H1 (cell line): ENCODE results near the gene ZMYM4. TPM values are rescaled to one million over a fixed set of nuclear protein-coding genes. Genes with fewer than 3 reads are reported as not detected.

Experiments
- CTCF ChIA-PET: fragments of 300-600 bp; sonication (Branson Sonifier 250); formaldehyde crosslinking; loops from one replicate; lab custom pipeline; 2021; ENCODE audit not compliant: partially characterized antibody; lab: Charles Lee
- POLR2A ChIA-PET: fragments of 300-600 bp; sonication (Branson Sonifier 250); formaldehyde crosslinking; loops from one replicate; lab custom pipeline; 2021; ENCODE audit warnings: inconsistent platforms; ENCODE audit not compliant: partially characterized antibody; lab: Charles Lee
- DNase-seq, 2 experiments: peaks; one replicate each; pipeline versions ENCODE4 v3.0.0 to v3.0.0-alpha.2; 2010 to 2022; ENCODE audit warnings: low spot score in 2 of 2, low read depth in 1 of 2, mixed read lengths in 1 of 2
- FAIRE-seq: peaks from 2 replicates; lab custom pipeline; 2011; peaks lifted over from hg19 to GRCh38; lab: Jason Lieb, UNC
- H2AFZ ChIP-seq: 2 replicates; pipeline ENCODE4 v1.8.1; 2012; ENCODE audit warnings: low read length, inconsistent platforms
- H2AK5ac ChIP-seq: 2 replicates; pipeline ENCODE4 v1.6.1; 2013; ENCODE audit warnings: low read depth, low read length
- H2BK120ac ChIP-seq: replicated peaks from 2 replicates; pipeline ENCODE3; 2013; ENCODE audit warnings: low read depth, low read length, inconsistent platforms
- H2BK12ac ChIP-seq: 2 replicates; pipeline ENCODE4 v1.6.1; 2013; ENCODE audit warnings: low read depth, low read length
- H2BK15ac ChIP-seq: 2 replicates; pipeline ENCODE4 v1.6.1; 2013; ENCODE audit warnings: low read length
- H2BK20ac ChIP-seq: 2 replicates; pipeline ENCODE4 v1.6.1; 2013; ENCODE audit warnings: low read length
- H2BK5ac ChIP-seq: 2 replicates; pipeline ENCODE4 v1.6.1; 2013; ENCODE audit warnings: low read depth, low read length
- H3K14ac ChIP-seq: 2 replicates; pipeline ENCODE4 v1.6.1; 2013; ENCODE audit warnings: inconsistent platforms; ENCODE audit not compliant: insufficient read length
- H3K18ac ChIP-seq: 2 replicates; pipeline ENCODE4 v1.6.1; 2013; ENCODE audit warnings: low read length; ENCODE audit errors: extremely low read depth
- H3K23ac ChIP-seq: 2 replicates; pipeline ENCODE4 v1.6.1; 2013; ENCODE audit warnings: inconsistent platforms; ENCODE audit not compliant: insufficient read length
- H3K23me2 ChIP-seq: 2 replicates; pipeline ENCODE4 v1.6.1; 2013; ENCODE audit warnings: low read depth, low read length
- H3K27ac ChIP-seq: 2 replicates; pipeline ENCODE4 v1.6.1; 2011; ENCODE audit warnings: low read depth, low read length, inconsistent platforms
- H3K27me3 ChIP-seq, 4 experiments: replicated peaks in 1 of 4; 1 replicate in 1 of 4; 2 replicates in 3 of 4; pipeline versions ENCODE4 v1.6.1 to v1.8.1; 2011 to 2013; ENCODE audit warnings: low read length in 3 of 4, mild to moderate bottlenecking in 3 of 4, inconsistent platforms in 2 of 4, mixed read lengths in 2 of 4, moderate library complexity in 1 of 4; ENCODE audit not compliant: control insufficient read depth in 3 of 4, insufficient read depth in 3 of 4; ENCODE audit errors: extremely low read depth in 1 of 4
- H3K36me3 ChIP-seq, 4 experiments: 2 replicates each; pipeline versions ENCODE4 v1.6.1 to v1.8.1; 2011 to 2013; ENCODE audit warnings: mild to moderate bottlenecking in 4 of 4, low read length in 3 of 4, moderate library complexity in 2 of 4, control low read depth in 1 of 4, inconsistent platforms in 1 of 4; ENCODE audit not compliant: insufficient read depth in 4 of 4, control insufficient read depth in 2 of 4
- H3K4ac ChIP-seq: replicated peaks from 2 replicates; pipeline ENCODE3; 2013; ENCODE audit warnings: low read length, low read depth, mixed read lengths, inconsistent platforms; ENCODE audit not compliant: insufficient read length
- H3K4me1 ChIP-seq, 4 experiments: replicated peaks in 1 of 4; 1 replicate in 1 of 4; 2 replicates in 3 of 4; pipeline versions ENCODE4 v1.6.1 to v1.8.1; 2011 to 2013; ENCODE audit warnings: low read length in 3 of 4, inconsistent platforms in 2 of 4, mixed read lengths in 1 of 4; ENCODE audit not compliant: insufficient read depth in 4 of 4, control insufficient read depth in 3 of 4
- H3K4me2 ChIP-seq, 2 experiments: 2 replicates each; pipeline versions ENCODE4 v1.6.1 to v1.8.1; 2011 to 2013; ENCODE audit warnings: low read depth in 2 of 2, low read length in 2 of 2, control low read depth in 1 of 2, inconsistent platforms in 1 of 2, mild to moderate bottlenecking in 1 of 2; ENCODE audit not compliant: insufficient read depth in 1 of 2
- H3K4me3 ChIP-seq, 4 experiments: fragments of 200-600, 300-600 bp in 1 of 4; sonication (generic), shearing (Covaris generic), sonication (Bioruptor Twin) in 1 of 4; 2 replicates each; pipeline versions ENCODE4 v1.5.1 to v1.8.1; 2011 to 2016; ENCODE audit warnings: low read length in 4 of 4, low read depth in 3 of 4, control low read depth in 2 of 4, inconsistent platforms in 2 of 4, mild to moderate bottlenecking in 2 of 4, mixed read lengths in 1 of 4, moderate library complexity in 1 of 4; ENCODE audit not compliant: insufficient read depth in 2 of 4; ENCODE audit errors: extremely low read depth in 1 of 4
- H3K56ac ChIP-seq: replicated peaks from 2 replicates; pipeline ENCODE3; 2013; ENCODE audit warnings: low read depth, mild to moderate bottlenecking, mixed read lengths, low read length, inconsistent platforms; ENCODE audit not compliant: insufficient read length
- H3K79me1 ChIP-seq: 2 replicates; pipeline ENCODE4 v1.6.1; 2013; ENCODE audit warnings: low read depth, low read length, control low read depth
- H3K79me2 ChIP-seq, 2 experiments: 2 replicates each; pipeline versions ENCODE4 v1.6.1 to v1.8.1; 2012 to 2013; ENCODE audit warnings: low read length in 2 of 2, mild to moderate bottlenecking in 2 of 2, inconsistent platforms in 1 of 2; ENCODE audit not compliant: insufficient read depth in 2 of 2, control insufficient read depth in 1 of 2
- H3K9ac ChIP-seq, 4 experiments: replicated peaks in 1 of 4; 1 replicate in 1 of 4; 2 replicates in 3 of 4; pipeline versions ENCODE4 v1.6.1 to v1.8.1; 2011 to 2013; ENCODE audit warnings: low read depth in 3 of 4, low read length in 3 of 4, control low read depth in 2 of 4, mild to moderate bottlenecking in 2 of 4, moderate library complexity in 2 of 4, inconsistent platforms in 1 of 4; ENCODE audit errors: extremely low read depth in 1 of 4
- H3K9me3 ChIP-seq, 2 experiments: 2 replicates each; pipeline versions ENCODE4 v1.6.1 to v1.8.1; 2012 to 2013; ENCODE audit warnings: mild to moderate bottlenecking in 2 of 2, moderate library complexity in 2 of 2, control low read depth in 1 of 2, inconsistent platforms in 1 of 2, low read depth in 1 of 2, low read length in 1 of 2, mixed read lengths in 1 of 2; ENCODE audit not compliant: insufficient read depth in 2 of 2
- H4K20me1 ChIP-seq, 2 experiments: replicated peaks in 1 of 2; 2 replicates each; pipeline versions ENCODE3 to v1.8.1; 2011 to 2013; ENCODE audit warnings: inconsistent platforms in 2 of 2, low read length in 2 of 2, mild to moderate bottlenecking in 1 of 2; ENCODE audit not compliant: insufficient read depth in 2 of 2, control insufficient read depth in 1 of 2
- H4K5ac ChIP-seq: 2 replicates; pipeline ENCODE4 v1.6.1; 2013; ENCODE audit warnings: low read length, low read depth, mixed read lengths, inconsistent platforms; ENCODE audit not compliant: insufficient read length
- H4K8ac ChIP-seq: 2 replicates; pipeline ENCODE4 v1.8.0; 2013; ENCODE audit warnings: mild to moderate bottlenecking, moderate library complexity, low read length, inconsistent platforms; ENCODE audit not compliant: insufficient read depth; ENCODE audit errors: extremely low read depth
- H4K91ac ChIP-seq: replicated peaks from 2 replicates; pipeline ENCODE3; 2013; ENCODE audit warnings: low read length, mixed read lengths, inconsistent platforms; ENCODE audit not compliant: insufficient read length
- BACH1 ChIP-seq: IDR thresholded peaks from 2 replicates; pipeline ENCODE4 v1.6.1; 2012; ENCODE audit warnings: low read length, improper control_type of control experiment
- CBX5 ChIP-seq: fragments of 300-800, 300-1000 bp; sonication (generic); IDR thresholded peaks from 2 replicates; pipeline ENCODE4 v1.7.1; 2016; ENCODE audit warnings: antibody characterized with exemption, low read length, low read depth
- CBX8 ChIP-seq: fragments of 300-800, 300-1000 bp; sonication (generic); IDR thresholded peaks from 2 replicates; pipeline ENCODE4 v1.7.1; 2016; ENCODE audit warnings: low read depth, low read length, borderline replicate concordance
- EGR1 ChIP-seq: IDR thresholded peaks from 2 replicates; pipeline ENCODE4 v1.6.1; 2011; ENCODE audit warnings: low read depth, low read length, borderline replicate concordance
- EZH2 ChIP-seq: fragments of 200-600 bp; sonication (generic); IDR thresholded peaks from 2 replicates; pipeline ENCODE4 v1.7.1; 2012; ENCODE audit warnings: low read depth, mild to moderate bottlenecking, moderate library complexity, low read length, inconsistent platforms; ENCODE audit not compliant: severe bottlenecking
- HDAC2 ChIP-seq, 2 experiments: fragments of 300-600 bp in 1 of 2; sonication (generic) in 1 of 2; IDR thresholded peaks; 2 replicates each; pipeline ENCODE4 v1.6.1; 2011 to 2012; ENCODE audit warnings: low read depth in 2 of 2, low read length in 2 of 2, mild to moderate bottlenecking in 2 of 2, moderate library complexity in 2 of 2, borderline replicate concordance in 1 of 2, inconsistent platforms in 1 of 2
- JUN ChIP-seq: IDR thresholded peaks from 2 replicates; pipeline ENCODE4 v1.6.1; 2011; ENCODE audit warnings: low read depth, mild to moderate bottlenecking, improper control_type of control experiment, low read length
- NRF1 ChIP-seq: IDR thresholded peaks from 2 replicates; pipeline ENCODE4 v1.6.1; 2011; ENCODE audit warnings: mild to moderate bottlenecking, low read depth, low read length, improper control_type of control experiment
- PHF8 ChIP-seq: fragments of 200-600 bp; sonication (generic); conservative IDR thresholded peaks from 2 replicates; pipeline ENCODE4 v1.7.1; 2012; ENCODE audit warnings: low read depth, mild to moderate bottlenecking, inconsistent platforms, low read length, moderate library complexity
- RFX5 ChIP-seq: IDR thresholded peaks from 2 replicates; pipeline ENCODE4 v1.6.1; 2011; ENCODE audit warnings: low read depth, low read length, improper control_type of control experiment, borderline replicate concordance
- SAP30 ChIP-seq: fragments of 300-600 bp; sonication (generic); IDR thresholded peaks from 2 replicates; pipeline ENCODE4 v1.7.1; 2012; ENCODE audit warnings: low read length, moderate library complexity, mild to moderate bottlenecking, inconsistent platforms; ENCODE audit not compliant: insufficient read depth, insufficient replicate concordance
- WGBS, 2 experiments: shearing (Covaris generic) in 1 of 2; methylation state at CpG; one replicate each; pipeline versions ENCODE4 v1.1.6 to v1.1.7; 2013 to 2015; ENCODE audit warnings: low lambda C conversion rate in 2 of 2, mixed read lengths in 2 of 2, inconsistent platforms in 1 of 2, low coverage in 1 of 2, missing lambda C conversion rate in 1 of 2; ENCODE audit not compliant: insufficient replicate concordance in 2 of 2, insufficient coverage in 1 of 2, insufficient read length in 1 of 2; ENCODE audit errors: extremely low coverage in 1 of 2, missing lambda C conversion rate in 1 of 2; 5-methylcytosine and 5-hydroxymethylcytosine counted together
- polyA plus RNA-seq, 7 experiments: library from polyadenylated mRNA; depleted of rRNA in 3 of 7; stranded (reverse) in 5 of 7; unstranded in 2 of 7; fragments of >200 nt in 5 of 7; fragments of 200-250 nt in 2 of 7; gene quantifications; 1 replicate in 5 of 7; 2 replicates in 1 of 7; 4 replicates in 1 of 7; pipeline versions ENCODE4 v1.2.1 to v1.2.3, GENCODE V29; 2011 to 2013; ENCODE audit warnings: missing spikeins in 2 of 7, mixed read lengths in 2 of 7
- total RNA-seq: library from RNA; stranded (reverse); fragmentation: NEBNext Ultra II Directional; extraction: Animal tissue kit (Norgen Biotek cat#: 25700); gene quantifications from 2 replicates; pipeline ENCODE4 v1.2.1, GENCODE V29; 2021
- TF ChIP-seq, protein P1 (sequence below): IDR thresholded peaks from 2 replicates; pipeline ENCODE4 v1.6.1; 2012; ENCODE audit warnings: low read length, inconsistent platforms

The ZMYM4 gene
- total and polyA plus RNA-seq, 2 of the 8 experiments (the other 6 are each of a cell fraction or from before 2014, with no cell fraction given) = 16.7 to 81.3 TPM

DNA sequence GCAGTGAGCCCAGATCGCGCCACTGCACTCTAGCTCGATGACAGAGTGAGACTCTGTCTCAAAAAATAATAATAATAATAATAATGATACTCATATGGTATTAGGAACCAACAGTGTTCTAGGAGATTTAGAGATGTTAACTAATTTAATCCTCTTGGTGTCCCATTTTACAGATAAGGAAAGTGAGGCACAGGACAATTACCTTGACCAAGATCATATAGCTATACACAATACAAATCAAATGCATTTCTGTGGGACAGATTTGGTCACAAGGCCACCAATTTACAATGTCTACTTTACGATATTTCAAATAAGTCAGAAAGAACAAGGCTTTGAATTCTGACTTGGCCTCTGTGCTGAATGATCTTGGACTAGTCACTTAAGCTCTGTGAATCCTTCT lies 2.2 kb upstream of the ZMYM4 start:
- Histone ChIP-seq H3K4me1 (peaks cover 0 to 3% (median 1%) of the 10 kb centered on the region in 4 experiments; a peak in 3 of 7 replicates), H4K91ac (no peak overlapping the region), H3K36me3 (no peaks in the 10 kb centered on the region), H3K27me3 (no peaks in the 10 kb centered on the region), H2BK15ac (no peak overlapping the region), H2BK12ac (no peak overlapping the region), H4K5ac (no peak overlapping the region), H3K23ac (no peak overlapping the region), H3K79me2 (peaks cover 8 to 22% of the 10 kb centered on the region in 2 experiments), H3K27ac (no peak overlapping the region), H3K9me3 (no peaks in the 10 kb centered on the region), H2AK5ac (no peak overlapping the region), H3K14ac (no peak overlapping the region), H2BK5ac (no peak overlapping the region), H2BK20ac (no peak overlapping the region), H2AFZ (no peak overlapping the region), H4K8ac (no peak overlapping the region), H4K20me1 (no peaks in the 10 kb centered on the region), H2BK120ac (no peak overlapping the region), H3K4me2 (no peak overlapping the region), H3K79me1 (no peaks in the 10 kb centered on the region; the same call in 1 of the 2 replicates), H3K18ac (no peak overlapping the region), H3K23me2 (no peaks in the 10 kb centered on the region; the same call in 1 of the 2 replicates), H3K56ac (no peak overlapping the region), H3K9ac (no peak overlapping the region), H3K4me3 (no peak overlapping the region), H3K4ac (no peak overlapping the region)
- FAIRE-seq (no peak), DNase-seq (no peak)
- CTCF ChIA-PET = interaction anchor here (3.4 kb wide), 1 partner anchor 64 kb away, joined by 14 read pairs; no protein-coding TSS in a partner anchor
- 93% methylated on average over 4 of the region's 4 CpGs; no CpG with 5 or more reads in 1 of the 2 experiments for WGBS, 2 experiments
- POLR2A ChIA-PET = interaction anchor here (1.2 to 1.8 kb wide), 3 partner anchors 56 to 83 kb away, joined by 3 to 8 read pairs (median 3); no protein-coding TSS in a partner anchor
- no peak for TF ChIP-seq PHF8
- TF ChIP-seq RFX5 = no peak
- TF ChIP-seq HDAC2 (IDR thresholded peaks at IDR 0.05; ENCODE audit: borderline replicate concordance in 1 of 2, low read depth in 2 of 2, low read length in 2 of 2) = no peak
- TF ChIP-seq CBX5 = no peak
- no peak for TF ChIP-seq NRF1
- no peak for TF ChIP-seq EZH2
- TF ChIP-seq BACH1 = no peak
- TF ChIP-seq JUN = no peak
- TF ChIP-seq EGR1 = no peak
- TF ChIP-seq, protein P1, sequence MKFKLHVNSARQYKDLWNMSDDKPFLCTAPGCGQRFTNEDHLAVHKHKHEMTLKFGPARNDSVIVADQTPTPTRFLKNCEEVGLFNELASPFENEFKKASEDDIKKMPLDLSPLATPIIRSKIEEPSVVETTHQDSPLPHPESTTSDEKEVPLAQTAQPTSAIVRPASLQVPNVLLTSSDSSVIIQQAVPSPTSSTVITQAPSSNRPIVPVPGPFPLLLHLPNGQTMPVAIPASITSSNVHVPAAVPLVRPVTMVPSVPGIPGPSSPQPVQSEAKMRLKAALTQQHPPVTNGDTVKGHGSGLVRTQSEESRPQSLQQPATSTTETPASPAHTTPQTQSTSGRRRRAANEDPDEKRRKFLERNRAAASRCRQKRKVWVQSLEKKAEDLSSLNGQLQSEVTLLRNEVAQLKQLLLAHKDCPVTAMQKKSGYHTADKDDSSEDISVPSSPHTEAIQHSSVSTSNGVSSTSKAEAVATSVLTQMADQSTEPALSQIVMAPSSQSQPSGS = no peak
- no peak for TF ChIP-seq CBX8
- no peak for TF ChIP-seq SAP30
